Loucy (cell line): ENCODE results near the gene SHISAL1.

ENCODE experiments used
- H2AFZ ChIP-seq: fragments of 200-600 bp; sonication (generic); 2 replicates; pipeline ENCODE4 v1.6.0; 2016; ENCODE audit warnings: antibody characterized with exemption, mild to moderate bottlenecking, low read length, moderate library complexity
- H3F3A ChIP-seq: fragments of 200-600 bp; 2 replicates; pipeline ENCODE4 v1.6.0; 2016; ENCODE audit warnings: antibody characterized with exemption, low read depth, mild to moderate bottlenecking
- H3K27me3 ChIP-seq: fragments of 200-600 bp; sonication (generic); 2 replicates; pipeline ENCODE4 v1.6.1; 2014; ENCODE audit warnings: low read length, mild to moderate bottlenecking; ENCODE audit not compliant: insufficient read depth, poor library complexity, severe bottlenecking
- H3K36me3 ChIP-seq: fragments of 200-600 bp; sonication (generic); 2 replicates; pipeline ENCODE4 v1.6.1; 2016; ENCODE audit warnings: low read length; ENCODE audit not compliant: insufficient read depth
- H3K4me1 ChIP-seq: fragments of 200-600 bp; sonication (generic); 2 replicates; pipeline ENCODE4 v1.5.1; 2014; ENCODE audit warnings: low read length, mild to moderate bottlenecking; ENCODE audit not compliant: insufficient read depth, poor library complexity, severe bottlenecking
- H3K4me2 ChIP-seq: fragments of 200-600 bp; sonication (generic); 2 replicates; pipeline ENCODE4 v1.6.0; 2014; ENCODE audit warnings: antibody characterized with exemption, low read length, low read depth, mild to moderate bottlenecking; ENCODE audit not compliant: poor library complexity, severe bottlenecking
- H3K4me3 ChIP-seq: fragments of 200-600 bp; sonication (generic); 2 replicates; pipeline ENCODE4 v1.5.1; 2014; ENCODE audit warnings: low read length, mild to moderate bottlenecking, mixed read lengths; ENCODE audit not compliant: poor library complexity, severe bottlenecking
- H3K79me2 ChIP-seq: fragments of 200-600 bp; sonication (generic); 2 replicates; pipeline ENCODE4 v1.6.1; 2014; ENCODE audit warnings: low read length; ENCODE audit not compliant: insufficient read depth
- H3K9ac ChIP-seq: fragments of 200-600 bp; sonication (generic); 2 replicates; pipeline ENCODE4 v1.6.0; 2014; ENCODE audit warnings: mild to moderate bottlenecking, low read depth, low read length, moderate library complexity; ENCODE audit not compliant: poor library complexity, severe bottlenecking
- H3K9me2 ChIP-seq: fragments of 200-600 bp; sonication (generic); replicated peaks from 2 replicates; pipeline ENCODE4 v1.6.1; 2016; ENCODE audit warnings: low read depth, low read length, mixed read lengths
- H3K9me3 ChIP-seq: fragments of 200-600 bp; sonication (generic); 2 replicates; pipeline ENCODE4 v1.6.1; 2014; ENCODE audit warnings: mild to moderate bottlenecking, antibody characterized with exemption, low read length, low read depth; ENCODE audit not compliant: insufficient read depth
- H4K20me1 ChIP-seq: fragments of 200-600 bp; sonication (generic); 2 replicates; pipeline ENCODE4 v1.6.0; 2014; ENCODE audit warnings: antibody characterized with exemption, low read length, mild to moderate bottlenecking; ENCODE audit not compliant: insufficient read depth, poor library complexity, severe bottlenecking
- EZH2phosphoT487 ChIP-seq: fragments of 200-600 bp; IDR thresholded peaks from 2 replicates; pipeline ENCODE4 v1.6.1; 2018; ENCODE audit warnings: antibody characterized with exemption, mild to moderate bottlenecking, moderate library complexity, borderline replicate concordance
- TF ChIP-seq, protein P1 (sequence below): fragments of 200-600 bp; sonication (generic); conservative IDR thresholded peaks from 2 replicates; pipeline ENCODE4 v1.5.1; 2014; ENCODE audit warnings: mild to moderate bottlenecking, antibody characterized with exemption, low read length

Gene SHISAL1

DNA sequence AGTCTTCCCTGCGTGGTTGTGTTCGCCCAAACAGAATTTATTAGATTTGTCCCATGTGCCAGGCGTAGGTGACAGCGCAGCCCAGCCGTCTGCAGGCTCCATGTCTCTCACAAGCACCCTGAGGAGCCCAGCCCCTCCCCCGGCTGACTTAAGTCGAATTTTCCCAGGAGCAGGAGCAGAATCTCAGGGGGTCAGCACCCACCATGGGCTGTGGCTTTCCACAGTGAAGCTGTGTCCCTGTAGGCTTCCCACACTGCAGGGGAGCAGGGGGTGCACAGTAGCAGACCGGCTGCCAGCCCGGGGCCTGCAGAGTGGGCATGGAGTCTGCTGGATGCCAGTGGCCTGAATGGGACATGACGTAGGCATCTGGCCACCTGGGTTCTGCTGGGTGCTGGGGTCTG, 116.0 kb downstream of the SHISAL1 start:
- no peak overlapping the region for H3K4me2 ChIP-seq
- peaks cover 66% of the 10 kb centered on the region for H3K4me1 ChIP-seq
- no peak overlapping the region for H2AFZ ChIP-seq
- no peaks in the 10 kb centered on the region for H3K79me2 ChIP-seq
- H3K9me2 ChIP-seq = no peaks in the 10 kb centered on the region
- no peak for TF ChIP-seq EZH2phosphoT487
- TF ChIP-seq, protein P1, sequence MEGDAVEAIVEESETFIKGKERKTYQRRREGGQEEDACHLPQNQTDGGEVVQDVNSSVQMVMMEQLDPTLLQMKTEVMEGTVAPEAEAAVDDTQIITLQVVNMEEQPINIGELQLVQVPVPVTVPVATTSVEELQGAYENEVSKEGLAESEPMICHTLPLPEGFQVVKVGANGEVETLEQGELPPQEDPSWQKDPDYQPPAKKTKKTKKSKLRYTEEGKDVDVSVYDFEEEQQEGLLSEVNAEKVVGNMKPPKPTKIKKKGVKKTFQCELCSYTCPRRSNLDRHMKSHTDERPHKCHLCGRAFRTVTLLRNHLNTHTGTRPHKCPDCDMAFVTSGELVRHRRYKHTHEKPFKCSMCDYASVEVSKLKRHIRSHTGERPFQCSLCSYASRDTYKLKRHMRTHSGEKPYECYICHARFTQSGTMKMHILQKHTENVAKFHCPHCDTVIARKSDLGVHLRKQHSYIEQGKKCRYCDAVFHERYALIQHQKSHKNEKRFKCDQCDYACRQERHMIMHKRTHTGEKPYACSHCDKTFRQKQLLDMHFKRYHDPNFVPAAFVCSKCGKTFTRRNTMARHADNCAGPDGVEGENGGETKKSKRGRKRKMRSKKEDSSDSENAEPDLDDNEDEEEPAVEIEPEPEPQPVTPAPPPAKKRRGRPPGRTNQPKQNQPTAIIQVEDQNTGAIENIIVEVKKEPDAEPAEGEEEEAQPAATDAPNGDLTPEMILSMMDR = no peak
- no peaks in the 10 kb centered on the region for H3K27me3 ChIP-seq
- peaks cover 4% of the 10 kb centered on the region; the same call in 1 of the 2 replicates for H3K36me3 ChIP-seq
- no peak overlapping the region for H3K4me3 ChIP-seq
- no peaks in the 10 kb centered on the region for H3F3A ChIP-seq
- no peaks in the 10 kb centered on the region for H3K9me3 ChIP-seq
- no peaks in the 10 kb centered on the region for H4K20me1 ChIP-seq
- no peak overlapping the region for H3K9ac ChIP-seq

DNA sequence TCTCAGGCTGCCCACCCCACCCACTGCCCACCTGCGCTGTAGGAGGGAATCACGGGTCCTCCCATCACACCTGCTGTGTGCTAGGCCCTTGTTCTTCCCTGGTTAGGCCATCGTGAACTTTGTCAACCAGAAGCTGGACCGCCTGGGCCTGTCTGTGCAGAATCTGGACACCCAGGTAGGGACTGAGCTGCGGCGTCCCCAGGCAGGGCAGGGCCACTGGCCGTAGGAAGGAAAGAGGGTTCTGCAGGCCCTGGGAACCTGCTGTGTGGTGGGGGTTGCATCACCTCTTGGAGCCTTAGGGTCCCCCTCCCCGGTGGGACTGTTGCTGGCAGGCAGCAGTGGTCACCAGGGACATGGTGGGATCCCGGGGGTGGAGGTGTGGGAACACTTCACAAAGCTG, 116.5 kb downstream of the SHISAL1 start:
- Histone ChIP-seq H3K9me3 (no peaks in the 10 kb centered on the region), H4K20me1 (no peaks in the 10 kb centered on the region), H3K9ac (no peak overlapping the region), H3K79me2 (no peaks in the 10 kb centered on the region), H3K4me1 (peaks cover 67% of the 10 kb centered on the region), H3K36me3 (peaks cover 4% of the 10 kb centered on the region; the same call in 1 of the 2 replicates), H3K4me2 (no peak overlapping the region), H3K4me3 (no peak overlapping the region), H3K27me3 (no peaks in the 10 kb centered on the region), H2AFZ (no peak overlapping the region), H3K9me2 (no peaks in the 10 kb centered on the region), H3F3A (no peaks in the 10 kb centered on the region)
- TF ChIP-seq EZH2phosphoT487 = no peak

DNA sequence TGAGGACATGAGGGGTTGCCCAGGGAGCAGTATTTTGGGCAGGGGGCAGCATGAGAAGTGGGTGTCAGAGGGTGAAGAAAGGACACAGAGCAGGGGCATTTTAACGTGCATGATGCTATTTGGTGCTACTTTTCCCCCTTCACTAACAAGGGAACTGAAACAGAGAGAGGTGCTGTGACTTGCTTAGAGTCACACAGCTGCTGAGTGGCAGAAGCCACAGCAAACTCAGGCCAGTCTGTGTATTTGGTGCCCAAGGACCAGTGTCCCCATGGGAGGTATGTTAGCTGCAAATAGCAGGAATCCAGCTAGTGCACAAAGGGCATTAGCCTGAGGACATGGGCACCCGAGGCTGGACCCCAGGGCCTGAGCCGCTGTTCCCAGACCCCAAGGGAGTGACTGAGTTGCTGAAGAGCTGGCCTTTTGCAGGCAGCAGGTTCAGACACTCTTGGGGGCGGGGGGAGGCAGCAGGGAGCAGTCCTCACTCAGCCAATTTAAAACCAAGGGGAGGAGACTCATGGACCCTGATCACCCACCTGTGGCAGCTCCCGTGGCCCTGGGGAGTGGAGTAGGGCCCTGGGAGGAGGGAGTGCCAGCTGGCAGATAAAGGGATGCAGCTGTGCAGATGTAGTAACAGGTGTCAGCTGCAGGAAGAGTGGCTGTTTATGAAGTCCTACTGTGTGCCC, 117.4 kb downstream of the SHISAL1 start:
- peaks cover 4% of the 10 kb centered on the region; the same call in 1 of the 2 replicates for H3K36me3 ChIP-seq
- H3K79me2 ChIP-seq = no peaks in the 10 kb centered on the region
- no peak overlapping the region for H3K4me3 ChIP-seq
- no peak overlapping the region for H2AFZ ChIP-seq
- no peaks in the 10 kb centered on the region for H3F3A ChIP-seq
- H4K20me1 ChIP-seq = no peaks in the 10 kb centered on the region
- no peak overlapping the region for H3K4me2 ChIP-seq
- H3K9me3 ChIP-seq = no peaks in the 10 kb centered on the region
- no peaks in the 10 kb centered on the region for H3K9me2 ChIP-seq
- TF ChIP-seq, protein P1 = no peak
- TF ChIP-seq EZH2phosphoT487 = no peak
- H3K27me3 ChIP-seq = no peaks in the 10 kb centered on the region
- H3K9ac ChIP-seq = no peak overlapping the region
- H3K4me1 ChIP-seq = peaks cover 61% of the 10 kb centered on the region

DNA sequence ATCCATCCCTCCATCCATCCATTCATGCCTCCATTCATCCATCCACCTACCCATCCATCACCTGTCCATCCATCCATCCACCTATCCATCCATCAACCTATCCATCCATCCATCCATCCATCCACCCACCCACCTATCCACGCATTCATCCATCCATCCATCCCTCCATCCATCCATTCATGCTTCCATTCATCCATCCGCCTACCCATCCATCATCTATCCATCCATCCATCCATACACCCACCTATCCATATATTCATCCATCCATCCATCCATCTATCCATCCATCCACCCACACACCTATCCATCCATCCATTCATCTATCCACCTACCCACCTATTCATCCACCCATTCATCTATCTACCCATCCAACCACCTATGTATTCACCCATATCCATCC, 118.2 kb downstream of the SHISAL1 start:
- H3F3A ChIP-seq = no peaks in the 10 kb centered on the region; the same call in 1 of the 2 replicates
- H3K9me2 ChIP-seq = no peaks in the 10 kb centered on the region
- H3K36me3 ChIP-seq = peaks cover 4% of the 10 kb centered on the region; the same call in 1 of the 2 replicates
- H3K9me3 ChIP-seq = no peaks in the 10 kb centered on the region
- peaks cover 54% of the 10 kb centered on the region for H3K4me1 ChIP-seq
- no peak overlapping the region for H3K4me3 ChIP-seq
- H4K20me1 ChIP-seq = no peaks in the 10 kb centered on the region
- no peaks in the 10 kb centered on the region for H3K79me2 ChIP-seq
- H3K4me2 ChIP-seq = no peak overlapping the region
- H3K9ac ChIP-seq = no peak overlapping the region
- TF ChIP-seq EZH2phosphoT487 = no peak
- TF ChIP-seq, protein P1 = no peak
- H3K27me3 ChIP-seq = no peaks in the 10 kb centered on the region
- no peak overlapping the region for H2AFZ ChIP-seq
